GM12873 (cell line): Measurements from ENCODE around the gene NFS1.

Experiments
- CTCF ChIP-seq: IDR thresholded peaks from 2 replicates; pipeline ENCODE4 v1.5.1; 2012; ENCODE audit warnings: low read depth, mild to moderate bottlenecking, moderate library complexity, low read length, control low read depth; ENCODE audit not compliant: insufficient read depth; ENCODE audit errors: missing control alignments

The NFS1 gene

GRCh38 chr20:35698298-35699126, 640 bp downstream of the NFS1 start:
- no peak for TF ChIP-seq CTCF

- no peak for TF ChIP-seq CTCF
These were observed 1.4 kb downstream of the NFS1 start for GRCh38 chr20:35697696-35698297.

- TF ChIP-seq CTCF = no peak
These were observed 3.2 kb downstream of the NFS1 start for GRCh38 chr20:35695978-35696377.

GRCh38 chr20:35695245-35695749, 3.9 kb downstream of the NFS1 start:
- no peak for TF ChIP-seq CTCF

GRCh38 chr20:35690265-35690664, 8.9 kb downstream of the NFS1 start:
- no peak for TF ChIP-seq CTCF

GRCh38 chr20:35686872-35687271, 12.3 kb downstream of the NFS1 start:
- TF ChIP-seq CTCF = peak; percentile 36

GRCh38 chr20:35681960-35682359, 17.2 kb downstream of the NFS1 start:
- no peak for TF ChIP-seq CTCF
